Stomach (tissue), 9 donors: ENCODE data around the gene WRAP53. TPM values are rescaled to one million over a fixed set of nuclear protein-coding genes. Genes with fewer than 3 reads are reported as not detected.

Experiments
- DNase-seq, 2 donors: peaks; one replicate each; pipeline versions ENCODE4 v3.0.0 to v3.0.0-alpha.2; 2013 to 2019
- H3K27ac ChIP-seq, 5 donors: fragments of 200-600 bp in 4 of 5; sonication (generic) in 4 of 5; one replicate each; pipeline ENCODE4 v1.5.1; 2013 to 2019; ENCODE audit warnings: mild to moderate bottlenecking in 1 of 5, moderate library complexity in 1 of 5
- H3K27me3 ChIP-seq, 3 donors: fragments of 200-600 bp; sonication (generic); one replicate each; pipeline ENCODE4 v1.5.1; 2017 to 2019; ENCODE audit warnings: mixed run types in 1 of 3
- H3K36me3 ChIP-seq, 4 donors: fragments of 200-600 bp; sonication (generic); 1 replicate in 3 of 4; 2 replicates in 1 of 4; pipeline ENCODE4 v1.5.1; 2016 to 2019
- H3K4me1 ChIP-seq, 4 donors: fragments of 200-600 bp; sonication (generic); one replicate each; pipeline ENCODE4 v1.5.1; 2016 to 2019
- H3K4me3 ChIP-seq, 4 donors: fragments of 200-600 bp; sonication (generic) in 3 of 4; one replicate each; pipeline ENCODE4 v1.5.1; 2016 to 2019; ENCODE audit warnings: mild to moderate bottlenecking in 1 of 4
- H3K9me3 ChIP-seq, 4 donors: fragments of 200-600 bp; sonication (generic); one replicate each; pipeline ENCODE4 v1.5.1; 2016 to 2019
- CTCF ChIP-seq, 7 experiments: fragments of 450-650 bp in 4 of 7; fragments of 200-600 bp in 3 of 7; sonication (generic) in 3 of 7; IDR thresholded peaks; one replicate each; pipeline ENCODE4 v1.5.1; 2016 to 2019; ENCODE audit warnings: antibody characterized with exemption in 7 of 7, control low read depth in 2 of 7, mild to moderate bottlenecking in 1 of 7
- EP300 ChIP-seq: sonication (generic); formaldehyde crosslinking; IDR thresholded peaks from one replicate; pipeline ENCODE4 v1.6.1; 2017; ENCODE audit warnings: antibody characterized with exemption
- POLR2A ChIP-seq, 4 donors: fragments of 450-650 bp; IDR thresholded peaks; one replicate each; pipeline ENCODE4 v1.6.1; 2016; ENCODE audit warnings: antibody characterized with exemption in 4 of 4, control low read depth in 2 of 4, mild to moderate bottlenecking in 1 of 4, moderate library complexity in 1 of 4
- POLR2AphosphoS5 ChIP-seq, 3 donors: sonication (generic); formaldehyde crosslinking; IDR thresholded peaks; one replicate each; pipeline ENCODE4 v1.6.1; 2016; ENCODE audit warnings: antibody characterized with exemption in 3 of 3
- WGBS, 5 donors: extraction: QIAGEN DNeasy Blood & Tissue Kit in 3 of 5; methylation state at CpG; one replicate each; pipeline versions ENCODE4 v1.1.5 to v1.1.7; 2013 to 2018; 5-methylcytosine and 5-hydroxymethylcytosine counted together
- intact Hi-C: fragments of 100-400 bp; cut with DNase I; formaldehyde crosslinking; loops from one replicate; pipeline ENCODE4 v1.15.1; 2023; ENCODE audit warnings: low total_unique reads
- polyA plus RNA-seq, 3 donors: library from polyadenylated mRNA; stranded (reverse); fragments of 200-250 nt; gene quantifications; one replicate each; pipeline ENCODE4 v1.2.3, GENCODE V29; 2013
- total RNA-seq, 5 donors: library from RNA; depleted of rRNA; stranded (reverse); fragments of >200 nt; gene quantifications; one replicate each; pipeline versions ENCODE4 v1.1.0 to v1.2.3, GENCODE V29; 2014 to 2016
- donor health status: healthy with polysubstance abuse.
- donor health status: Bipolar disorder and iron deficiency.
- donor health status: healthy.

Gene WRAP53
- total and polyA plus RNA-seq, 8 donors, result 1.8 to 12.6 (median 3.8) TPM

- peaks cover 9 to 37% (median 36%) of the 10 kb centered on the region in 4 donors for H3K36me3 ChIP-seq
- no peak for DNase-seq
- no peak overlapping the region for H3K27ac ChIP-seq
- no peak overlapping the region for H3K4me3 ChIP-seq
- TF ChIP-seq POLR2AphosphoS5 (IDR thresholded peaks at IDR 0.05) (no peak), CTCF (IDR thresholded peaks at IDR 0.05) (no peak), POLR2A (IDR thresholded peaks at IDR 0.05) (no peak), EP300 (no peak)
- 93 to 96% (median 94%) methylated on average over 8 to 14 of the region's 14 CpGs for WGBS, 5 donors
- peaks cover 14 to 26% (median 19%) of the 10 kb centered on the region in 4 donors for H3K4me1 ChIP-seq
- no peaks in the 10 kb centered on the region for H3K9me3 ChIP-seq
- intact Hi-C loops, result no loop called here
- H3K27me3 ChIP-seq, result peaks cover 15 to 60% (median 27%) of the 10 kb centered on the region in 3 donors
Measured at GRCh38 chr17:7701681-7702080, 13.4 kb downstream of the WRAP53 start.

DNA sequence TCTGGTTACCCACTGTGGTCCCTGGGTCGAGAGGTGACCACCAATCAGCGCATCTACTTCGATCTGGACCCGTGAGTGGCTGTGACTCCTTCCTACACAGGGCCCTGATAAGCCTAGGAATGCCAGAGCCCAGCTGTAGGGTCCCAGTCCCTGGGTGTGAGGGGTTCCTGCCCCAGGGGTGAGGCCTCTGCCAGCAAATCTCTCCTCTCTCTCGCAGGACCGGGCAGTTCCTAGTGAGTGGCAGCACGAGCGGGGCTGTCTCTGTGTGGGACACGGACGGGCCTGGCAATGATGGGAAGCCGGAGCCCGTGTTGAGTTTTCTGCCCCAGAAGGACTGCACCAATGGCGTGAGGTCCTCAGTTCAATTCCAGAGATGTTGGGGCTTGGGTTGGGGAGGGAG, 14.5 kb downstream of the WRAP53 start:
- Histone ChIP-seq H3K27me3 (peaks cover 15 to 71% (median 32%) of the 10 kb centered on the region in 3 donors), H3K36me3 (peaks cover 9 to 35% (median 33%) of the 10 kb centered on the region in 4 donors), H3K9me3 (no peaks in the 10 kb centered on the region), H3K4me3 (no peak overlapping the region), H3K4me1 (peaks cover 14 to 26% (median 19%) of the 10 kb centered on the region in 4 donors), H3K27ac (no peak overlapping the region)
- DNase-seq, result no peak
- intact Hi-C loops, result no loop called here
- WGBS, 5 donors, result 91 to 96% (median 92%) methylated on average over 5 to 13 of the region's 13 CpGs
- TF ChIP-seq POLR2A (IDR thresholded peaks at IDR 0.05) (no peak), CTCF (IDR thresholded peaks at IDR 0.05) (no peak), EP300 (no peak), POLR2AphosphoS5 (IDR thresholded peaks at IDR 0.05) (no peak)

DNA sequence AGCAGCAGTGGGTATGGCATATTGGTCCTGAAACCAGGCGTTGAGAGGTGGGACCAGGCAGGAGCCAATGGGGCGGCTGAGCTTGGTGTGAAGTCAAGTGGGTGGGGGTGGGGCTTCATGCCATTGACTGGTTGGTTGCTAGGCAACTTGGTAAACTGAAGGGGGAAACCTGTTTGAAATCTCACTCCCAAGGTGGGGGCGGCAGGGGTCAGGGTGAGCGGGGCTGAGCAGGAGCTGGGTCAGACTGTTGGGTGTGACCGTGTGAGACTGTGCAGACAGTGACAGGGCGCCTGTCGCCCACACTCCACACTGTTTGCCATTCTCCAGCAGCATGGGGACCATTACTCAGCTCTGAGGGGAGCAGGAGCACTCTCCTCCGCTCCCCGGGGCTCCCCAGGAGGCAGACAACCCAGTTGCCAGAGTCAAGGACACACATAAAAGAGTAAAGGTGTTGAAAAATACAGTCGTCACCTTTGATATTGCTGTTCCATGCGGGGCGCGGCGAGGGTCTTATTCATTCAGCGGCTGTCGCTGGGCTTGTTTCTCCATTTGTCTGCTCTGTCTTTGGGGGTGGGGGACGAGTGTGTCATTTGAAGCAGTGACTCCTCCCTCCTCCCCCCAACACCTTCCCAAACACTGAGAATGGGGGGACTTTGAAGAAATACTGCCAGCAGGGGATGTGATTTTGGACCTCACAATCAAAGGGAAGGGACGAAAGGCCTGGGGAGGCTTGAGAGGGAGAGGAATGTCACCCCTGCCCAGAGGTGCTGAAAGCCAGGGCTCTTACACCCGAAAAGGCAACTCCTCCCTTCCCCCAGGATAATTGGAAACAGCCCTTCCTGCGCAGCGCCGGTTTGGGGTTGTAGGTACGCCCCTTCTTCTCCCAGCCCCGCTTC, 15.6 kb downstream of the WRAP53 start:
- Histone ChIP-seq H3K27me3 (peaks cover 15 to 81% (median 33%) of the 10 kb centered on the region in 3 donors), H3K4me1 (peaks cover 14 to 26% (median 19%) of the 10 kb centered on the region in 4 donors), H3K27ac (no peak overlapping the region), H3K4me3 (no peak overlapping the region), H3K9me3 (no peaks in the 10 kb centered on the region), H3K36me3 (peaks cover 9 to 29% (median 29%) of the 10 kb centered on the region in 4 donors)
- TF ChIP-seq POLR2A (IDR thresholded peaks at IDR 0.05) (no peak), POLR2AphosphoS5 (IDR thresholded peaks at IDR 0.05) (no peak), EP300 (no peak), CTCF (IDR thresholded peaks at IDR 0.05) (no peak)
- peak; percentile 29 to 95 for DNase-seq
- 21 to 37% (median 34%) methylated on average over 24 of the region's 24 CpGs for WGBS, 5 donors
- intact Hi-C loops, result no loop called here

GRCh38 chr17:7704601-7705268, 16.5 kb downstream of the WRAP53 start, which contains the start of gene EFNB3:
EFNB3 (plus strand) TSS chr17:7705202; CDS start chr17:7705599, 397 bp downstream.
- intact Hi-C loops, result no loop called here
- peak in 1 of 2 donors; percentile 87 for DNase-seq
- TF ChIP-seq POLR2AphosphoS5 (IDR thresholded peaks at IDR 0.05) (no peak), POLR2A (IDR thresholded peaks at IDR 0.05) (no peak), CTCF (IDR thresholded peaks at IDR 0.05) (no peak), EP300 (no peak)
- H3K9me3 ChIP-seq, result no peaks in the 10 kb centered on the region
- H3K4me1 ChIP-seq, result peaks cover 14 to 26% (median 19%) of the 10 kb centered on the region in 4 donors
- H3K4me3 ChIP-seq, result peak within 1 kb of the TSS; percentile 43 to 55 (median 44)
- peaks cover 9 to 29% (median 29%) of the 10 kb centered on the region in 4 donors for H3K36me3 ChIP-seq
- WGBS, 5 donors, result 2 to 5% (median 2%) methylated on average over 25 to 44 of the region's 45 CpGs
- no peak within 1 kb of the TSS for H3K27ac ChIP-seq
- H3K27me3 ChIP-seq, result peaks cover 15 to 90% (median 33%) of the 10 kb centered on the region in 3 donors
